ENCODE results near the gene SHISA6. TPM values are rescaled to one million over a fixed set of nuclear protein-coding genes. Genes with fewer than 3 reads are reported as not detected.

The SHISA6 gene
- total RNA-seq, result under 1 TPM; under 0.01 to 0.88 (median 0.26) TPM

DNA sequence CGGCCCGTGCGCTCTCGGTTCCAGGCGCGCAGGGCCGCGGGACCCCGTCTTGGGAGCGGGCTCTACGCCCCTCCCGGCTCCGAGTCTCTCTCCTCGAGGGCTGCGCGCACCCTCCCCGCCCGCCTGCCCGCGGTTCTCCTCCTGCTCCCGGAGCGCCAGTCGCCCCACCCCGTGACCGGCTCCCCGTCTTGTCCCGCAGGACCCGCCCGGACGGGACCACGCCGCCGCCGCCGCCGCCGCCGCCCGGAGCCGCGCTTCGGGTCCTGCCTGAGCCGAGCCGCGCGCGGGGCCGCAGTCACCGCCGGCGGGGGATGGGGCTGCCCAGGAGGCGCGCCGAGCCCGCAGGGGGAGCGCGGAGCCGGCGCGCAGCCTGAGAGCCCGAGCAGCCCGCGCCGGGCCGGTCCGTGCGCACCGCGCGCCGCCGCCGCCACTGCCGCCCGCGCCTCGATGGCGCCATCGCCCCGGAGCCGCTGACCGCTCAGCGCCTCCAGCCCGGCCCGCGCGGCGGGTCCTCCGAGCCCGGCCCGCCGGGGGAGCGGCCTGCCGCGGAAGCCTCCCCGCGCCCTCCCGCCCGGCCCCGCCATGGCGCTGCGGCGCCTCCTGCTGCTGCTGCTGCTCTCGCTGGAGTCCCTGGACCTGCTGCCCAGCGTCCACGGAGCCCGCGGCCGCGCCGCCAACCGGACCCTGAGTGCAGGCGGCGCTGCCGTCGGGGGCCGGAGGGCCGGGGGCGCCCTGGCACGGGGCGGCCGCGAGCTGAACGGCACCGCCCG lies at the start of gene SHISA6:
Gene SHISA6, plus strand, starts transcription at position 373 of the 770 bp plus-strand sequence.
- H3K27ac ChIP-seq, result no peak within 1 kb of the TSS

GRCh38 chr17:11195801-11196200 lies 45.2 kb upstream of the SHISA6 start:
- H3K4me1 ChIP-seq, result peaks cover 0 to 5% of the 10 kb centered on the region in 2 donors
- no peak overlapping the region for H3K4me3 ChIP-seq (replicated peaks in 1 of 3)
- H3K27ac ChIP-seq, result no peak overlapping the region
- no peak for DNase-seq
- intact Hi-C loops (cut with DNase I), result no loop called here
- H3K27me3 ChIP-seq, result no peaks in the 10 kb centered on the region
- 91 to 96% methylated on average over 2 of the region's 2 CpGs for WGBS, 2 donors
- TF ChIP-seq, protein P1, sequence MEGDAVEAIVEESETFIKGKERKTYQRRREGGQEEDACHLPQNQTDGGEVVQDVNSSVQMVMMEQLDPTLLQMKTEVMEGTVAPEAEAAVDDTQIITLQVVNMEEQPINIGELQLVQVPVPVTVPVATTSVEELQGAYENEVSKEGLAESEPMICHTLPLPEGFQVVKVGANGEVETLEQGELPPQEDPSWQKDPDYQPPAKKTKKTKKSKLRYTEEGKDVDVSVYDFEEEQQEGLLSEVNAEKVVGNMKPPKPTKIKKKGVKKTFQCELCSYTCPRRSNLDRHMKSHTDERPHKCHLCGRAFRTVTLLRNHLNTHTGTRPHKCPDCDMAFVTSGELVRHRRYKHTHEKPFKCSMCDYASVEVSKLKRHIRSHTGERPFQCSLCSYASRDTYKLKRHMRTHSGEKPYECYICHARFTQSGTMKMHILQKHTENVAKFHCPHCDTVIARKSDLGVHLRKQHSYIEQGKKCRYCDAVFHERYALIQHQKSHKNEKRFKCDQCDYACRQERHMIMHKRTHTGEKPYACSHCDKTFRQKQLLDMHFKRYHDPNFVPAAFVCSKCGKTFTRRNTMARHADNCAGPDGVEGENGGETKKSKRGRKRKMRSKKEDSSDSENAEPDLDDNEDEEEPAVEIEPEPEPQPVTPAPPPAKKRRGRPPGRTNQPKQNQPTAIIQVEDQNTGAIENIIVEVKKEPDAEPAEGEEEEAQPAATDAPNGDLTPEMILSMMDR (IDR thresholded peaks at IDR 0.05), result no peak
- TF ChIP-seq POLR2A (IDR thresholded peaks at IDR 0.05), result no peak
- no peaks in the 10 kb centered on the region for H3K9me3 ChIP-seq
- no peaks in the 10 kb centered on the region for H3K36me3 ChIP-seq

More for the DNA sequence above, at the start of gene SHISA6:
- Histone ChIP-seq H3K36me3 (no peaks in the 10 kb centered on the region), H3K4me1 (peaks cover 0 to 9% of the 10 kb centered on the region in 2 donors), H3K9me3 (no peaks in the 10 kb centered on the region), H3K27me3 (peaks cover 6% of the 10 kb centered on the region), H3K4me3 (replicated peaks in 1 of 3) (peak within 1 kb of the TSS in 2 of 3 donors; percentile 13 to 29)
- TF ChIP-seq, protein P1 (IDR thresholded peaks at IDR 0.05), result peak in 1 of 6 experiments; percentile 13
- TF ChIP-seq POLR2A (IDR thresholded peaks at IDR 0.05), result no peak
- intact Hi-C loops (cut with DNase I), result no loop called here
- peak; percentile 25 to 36 for DNase-seq
- WGBS, 2 donors, result no CpG with 5 or more reads among the region's 126 CpGs

DNA sequence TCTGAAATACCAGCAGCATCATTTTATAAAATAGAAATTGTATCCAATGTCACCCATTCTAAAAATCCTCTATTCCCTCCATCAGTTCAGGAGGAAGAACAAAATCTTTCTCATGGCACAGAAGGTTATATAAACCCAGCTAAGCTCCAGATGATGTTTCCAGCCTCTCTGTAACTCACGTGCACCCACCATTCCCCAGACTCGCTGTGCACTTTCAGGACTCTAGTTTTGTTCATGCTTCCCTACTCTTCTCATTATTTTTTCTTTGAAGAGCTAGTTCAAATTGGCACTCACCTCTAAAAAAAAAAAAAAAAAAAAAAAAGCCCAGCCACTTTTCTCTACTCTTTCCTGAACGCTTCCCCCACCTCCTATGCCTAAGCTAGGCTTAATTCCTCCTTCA lies 36.0 kb upstream of the SHISA6 start:
- H3K36me3 ChIP-seq, result no peaks in the 10 kb centered on the region
- DNase-seq, result peak; percentile 55 to 58
- WGBS, 2 donors, result 28 to 41% methylated on average over 3 of the region's 3 CpGs
- intact Hi-C loops (cut with DNase I), result no loop called here
- no peaks in the 10 kb centered on the region for H3K27me3 ChIP-seq
- H3K27ac ChIP-seq, result peak overlapping the region; percentile 7 to 39 (median 25)
- no peak overlapping the region for H3K4me3 ChIP-seq (replicated peaks in 1 of 3)
- H3K9me3 ChIP-seq, result no peaks in the 10 kb centered on the region
- peaks cover 16 to 25% of the 10 kb centered on the region in 2 donors for H3K4me1 ChIP-seq
- TF ChIP-seq, protein P1 (IDR thresholded peaks at IDR 0.05), result no peak
- no peak for TF ChIP-seq POLR2A (IDR thresholded peaks at IDR 0.05)

GRCh38 chr17:11205659-11206058 lies 35.4 kb upstream of the SHISA6 start:
- TF ChIP-seq POLR2A (IDR thresholded peaks at IDR 0.05), result no peak
- TF ChIP-seq, protein P1 (IDR thresholded peaks at IDR 0.05), result peak in 2 of 6 experiments; percentile 6 to 14
- peaks cover 16 to 25% of the 10 kb centered on the region in 2 donors for H3K4me1 ChIP-seq
- intact Hi-C loops (cut with DNase I), result no loop called here
- H3K27me3 ChIP-seq, result no peaks in the 10 kb centered on the region
- H3K9me3 ChIP-seq, result no peaks in the 10 kb centered on the region
- 24 to 37% methylated on average over 6 of the region's 6 CpGs for WGBS, 2 donors
- H3K4me3 ChIP-seq (replicated peaks in 1 of 3), result no peak overlapping the region
- peak overlapping the region in 2 of 3 donors; percentile 25 to 39 for H3K27ac ChIP-seq
- peak; percentile 80 to 83 for DNase-seq
- H3K36me3 ChIP-seq, result no peaks in the 10 kb centered on the region

DNA sequence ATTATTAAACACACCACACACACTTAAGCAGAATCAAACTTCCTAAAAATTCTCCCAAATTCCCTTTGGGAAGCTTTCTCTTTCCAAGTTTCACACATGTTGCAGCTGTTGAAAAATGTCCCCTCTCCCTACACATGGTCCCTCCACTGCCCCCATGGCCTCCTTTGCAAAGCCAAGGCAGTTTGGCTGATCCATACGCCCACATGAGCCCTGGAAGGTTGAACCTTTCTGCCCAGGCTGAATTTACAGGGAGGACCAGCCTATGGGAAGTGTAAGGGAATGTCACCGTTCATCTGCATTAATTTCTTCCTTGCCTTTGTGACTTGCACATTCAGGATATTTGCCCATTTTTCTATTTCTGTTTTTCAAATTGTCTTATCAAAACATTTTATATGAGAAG lies 31.1 kb upstream of the SHISA6 start:
- no peak for DNase-seq
- TF ChIP-seq, protein P1 (IDR thresholded peaks at IDR 0.05), result no peak
- no peak for TF ChIP-seq POLR2A (IDR thresholded peaks at IDR 0.05)
- Histone ChIP-seq H3K36me3 (no peaks in the 10 kb centered on the region), H3K4me1 (peaks cover 0 to 11% of the 10 kb centered on the region in 2 donors), H3K4me3 (replicated peaks in 1 of 3) (no peak overlapping the region), H3K27ac (no peak overlapping the region), H3K27me3 (no peaks in the 10 kb centered on the region), H3K9me3 (no peaks in the 10 kb centered on the region)
- WGBS, 2 donors, result 71 to 82% methylated on average over 2 of the region's 2 CpGs
- intact Hi-C loops (cut with DNase I), result no loop called here

Data from thyroid gland (tissue), 4 donors.